Activated T-helper 1 cell treated with anti-CD3 and anti-CD28 coated beads, Interleukin-12 subunit alpha, Interleukin-12 subunit beta, Interleukin-2, Interleukin-4 antibody, amounts not matched to agents 30 ng/mL and 10 ng/mL and 1 ng/mL, durations not matched to agents 14 hours and 24 hours and 36 hours (primary cell): ENCODE results near the gene YES1. TPM values are rescaled to one million over a fixed set of nuclear protein-coding genes. Genes with fewer than 3 reads are reported as not detected.

Source experiments
- DNase-seq: peaks from one replicate; pipeline ENCODE4 v3.0.0; 2021; ENCODE audit warnings: low spot score
- H3K27ac Mint-ChIP-seq: one replicate; pipeline ENCODE4 v1.8.0; 2021; ENCODE audit warnings: mild to moderate bottlenecking, mixed read lengths
- H3K27me3 Mint-ChIP-seq: one replicate; pipeline ENCODE4 v1.8.0; 2022; ENCODE audit warnings: mild to moderate bottlenecking, moderate library complexity, mixed read lengths; ENCODE audit not compliant: insufficient read depth
- H3K36me3 Mint-ChIP-seq: one replicate; pipeline ENCODE4 v1.8.0; 2021; ENCODE audit warnings: low read depth, mixed read lengths
- H3K4me1 Mint-ChIP-seq: one replicate; pipeline ENCODE4 v1.8.0; 2021; ENCODE audit warnings: low read depth, mixed read lengths
- H3K4me3 Mint-ChIP-seq: one replicate; pipeline ENCODE4 v1.8.0; 2021; ENCODE audit warnings: mild to moderate bottlenecking, moderate library complexity, mixed read lengths
- H3K9me3 Mint-ChIP-seq: one replicate; pipeline ENCODE4 v1.8.0; 2021; ENCODE audit warnings: mixed read lengths
- intact Hi-C: fragments of 100-400 bp; cut with micrococcal nuclease; formaldehyde crosslinking; loops from one replicate; pipeline ENCODE4 v1.15.1; 2024
- total RNA-seq: library from RNA; stranded (reverse); gene quantifications from 2 replicates; pipeline ENCODE4 v1.2.3, GENCODE V29; 2022

Gene YES1
- total RNA-seq, 1 donor from 2014 or later: 18.5 TPM

GRCh38 chr18:834082-834720 lies 22.2 kb upstream of the YES1 start:
- H3K27ac Mint-ChIP-seq: no peak overlapping the region
- peaks cover 4% of the 10 kb centered on the region for H3K27me3 Mint-ChIP-seq
- no peaks in the 10 kb centered on the region for H3K9me3 Mint-ChIP-seq
- DNase-seq: no peak
- peaks cover 17% of the 10 kb centered on the region for H3K4me1 Mint-ChIP-seq
- H3K4me3 Mint-ChIP-seq: no peak overlapping the region
- H3K36me3 Mint-ChIP-seq: no peaks in the 10 kb centered on the region
- intact Hi-C loops: no loop called here

- no peak overlapping the region for H3K27ac Mint-ChIP-seq
- DNase-seq: no peak
- no peak overlapping the region for H3K4me3 Mint-ChIP-seq
- H3K9me3 Mint-ChIP-seq: no peaks in the 10 kb centered on the region
- H3K27me3 Mint-ChIP-seq: peaks cover 4% of the 10 kb centered on the region
- H3K36me3 Mint-ChIP-seq: no peaks in the 10 kb centered on the region
- intact Hi-C loops: no loop called here
- H3K4me1 Mint-ChIP-seq: peaks cover 12% of the 10 kb centered on the region
Measured at GRCh38 chr18:833197-833596, 21.2 kb upstream of the YES1 start.

- intact Hi-C loops: no loop called here
- Mint-ChIP-seq H3K27me3 (peaks cover 4% of the 10 kb centered on the region), H3K27ac (no peak overlapping the region), H3K36me3 (no peaks in the 10 kb centered on the region), H3K4me1 (peaks cover 12% of the 10 kb centered on the region), H3K4me3 (no peak overlapping the region), H3K9me3 (no peaks in the 10 kb centered on the region)
- peak; percentile 18 for DNase-seq
Measured at GRCh38 chr18:832085-832681, 20.1 kb upstream of the YES1 start.

- Mint-ChIP-seq H3K4me3 (no peak overlapping the region), H3K9me3 (no peaks in the 10 kb centered on the region), H3K4me1 (peaks cover 12% of the 10 kb centered on the region), H3K27me3 (peaks cover 4% of the 10 kb centered on the region), H3K27ac (peak overlapping the region; percentile 49), H3K36me3 (no peaks in the 10 kb centered on the region)
- peak; percentile 9 for DNase-seq
- intact Hi-C loops: loop anchor here (1.0 to 2.0 kb wide), 2 partner anchors 17 to 42 kb away; no protein-coding TSS in a partner anchor
Measured at GRCh38 chr18:830315-830901, 18.4 kb upstream of the YES1 start.

GRCh38 chr18:829432-829831 lies 17.4 kb upstream of the YES1 start:
- peaks cover 8% of the 10 kb centered on the region for H3K27me3 Mint-ChIP-seq
- intact Hi-C loops: no loop called here
- no peak for DNase-seq
- no peaks in the 10 kb centered on the region for H3K36me3 Mint-ChIP-seq
- H3K4me3 Mint-ChIP-seq: no peak overlapping the region
- no peak overlapping the region for H3K27ac Mint-ChIP-seq
- peaks cover 12% of the 10 kb centered on the region for H3K4me1 Mint-ChIP-seq
- H3K9me3 Mint-ChIP-seq: no peaks in the 10 kb centered on the region

- peaks cover 12% of the 10 kb centered on the region for H3K4me1 Mint-ChIP-seq
- no peak for DNase-seq
- H3K36me3 Mint-ChIP-seq: no peaks in the 10 kb centered on the region
- no peaks in the 10 kb centered on the region for H3K9me3 Mint-ChIP-seq
- H3K27me3 Mint-ChIP-seq: peaks cover 5% of the 10 kb centered on the region
- intact Hi-C loops: no loop called here
- no peak overlapping the region for H3K4me3 Mint-ChIP-seq
- H3K27ac Mint-ChIP-seq: no peak overlapping the region
Measured at GRCh38 chr18:827093-827677, 15.1 kb upstream of the YES1 start.

GRCh38 chr18:825891-826585 lies 14.0 kb upstream of the YES1 start:
- no peak overlapping the region for H3K27ac Mint-ChIP-seq
- intact Hi-C loops: no loop called here
- H3K4me3 Mint-ChIP-seq: no peak overlapping the region
- peaks cover 12% of the 10 kb centered on the region for H3K4me1 Mint-ChIP-seq
- DNase-seq: no peak
- H3K36me3 Mint-ChIP-seq: no peaks in the 10 kb centered on the region
- no peaks in the 10 kb centered on the region for H3K9me3 Mint-ChIP-seq
- H3K27me3 Mint-ChIP-seq: peaks cover 7% of the 10 kb centered on the region

GRCh38 chr18:824179-824578 lies 12.1 kb upstream of the YES1 start:
- H3K27ac Mint-ChIP-seq: no peak overlapping the region
- H3K9me3 Mint-ChIP-seq: no peaks in the 10 kb centered on the region
- no peaks in the 10 kb centered on the region for H3K4me1 Mint-ChIP-seq

GRCh38 chr18:820591-821165 lies 8.6 kb upstream of the YES1 start:
- DNase-seq: no peak
- Mint-ChIP-seq H3K4me1 (peaks cover 13% of the 10 kb centered on the region), H3K27ac (no peak overlapping the region), H3K27me3 (peaks cover 7% of the 10 kb centered on the region), H3K36me3 (no peaks in the 10 kb centered on the region), H3K9me3 (no peaks in the 10 kb centered on the region), H3K4me3 (no peak overlapping the region)
- intact Hi-C loops: no loop called here

More at GRCh38 chr18:824179-824578, 12.1 kb upstream of the YES1 start:
- intact Hi-C loops: no loop called here
- no peak for DNase-seq
- no peak overlapping the region for H3K4me3 Mint-ChIP-seq
- H3K27me3 Mint-ChIP-seq: peaks cover 7% of the 10 kb centered on the region
- H3K36me3 Mint-ChIP-seq: no peaks in the 10 kb centered on the region

GRCh38 chr18:816869-817268 lies 4.8 kb upstream of the YES1 start:
- no peak for DNase-seq
- H3K9me3 Mint-ChIP-seq: no peaks in the 10 kb centered on the region
- H3K36me3 Mint-ChIP-seq: no peaks in the 10 kb centered on the region
- H3K4me1 Mint-ChIP-seq: peaks cover 32% of the 10 kb centered on the region
- peak overlapping the region; percentile 5 for H3K27ac Mint-ChIP-seq
- no peak overlapping the region for H3K4me3 Mint-ChIP-seq
- peaks cover 2% of the 10 kb centered on the region for H3K27me3 Mint-ChIP-seq
- intact Hi-C loops: no loop called here

- Mint-ChIP-seq H3K9me3 (no peaks in the 10 kb centered on the region), H3K36me3 (no peaks in the 10 kb centered on the region), H3K27me3 (no peaks in the 10 kb centered on the region), H3K27ac (no peak overlapping the region), H3K4me1 (peaks cover 32% of the 10 kb centered on the region), H3K4me3 (no peak overlapping the region)
- DNase-seq: no peak
- intact Hi-C loops: no loop called here
Measured at GRCh38 chr18:816088-816653, 4.1 kb upstream of the YES1 start.

GRCh38 chr18:815353-815752 lies 3.3 kb upstream of the YES1 start:
- no peak for DNase-seq
- H3K36me3 Mint-ChIP-seq: no peaks in the 10 kb centered on the region
- no peak overlapping the region for H3K4me3 Mint-ChIP-seq
- no peak overlapping the region for H3K27ac Mint-ChIP-seq
- no peaks in the 10 kb centered on the region for H3K27me3 Mint-ChIP-seq
- intact Hi-C loops: no loop called here
- no peaks in the 10 kb centered on the region for H3K9me3 Mint-ChIP-seq
- peaks cover 37% of the 10 kb centered on the region for H3K4me1 Mint-ChIP-seq
